Activated CD4-positive, alpha-beta T cell treated with anti-CD3 and anti-CD28 coated beads, Interleukin-2, amount 50 U/mL, for 1 hour (primary cell): ENCODE measurements around the gene SESN3.
"Not testable (repeated sequence)": the region's sequence is repeated elsewhere in the genome, so short reads cannot be mapped to it uniquely, and the experiment has no call there.

Source experiments
- DNase-seq: peaks from one replicate; pipeline ENCODE4 v3.0.0-alpha.2; 2020

SESN3 gene

DNA sequence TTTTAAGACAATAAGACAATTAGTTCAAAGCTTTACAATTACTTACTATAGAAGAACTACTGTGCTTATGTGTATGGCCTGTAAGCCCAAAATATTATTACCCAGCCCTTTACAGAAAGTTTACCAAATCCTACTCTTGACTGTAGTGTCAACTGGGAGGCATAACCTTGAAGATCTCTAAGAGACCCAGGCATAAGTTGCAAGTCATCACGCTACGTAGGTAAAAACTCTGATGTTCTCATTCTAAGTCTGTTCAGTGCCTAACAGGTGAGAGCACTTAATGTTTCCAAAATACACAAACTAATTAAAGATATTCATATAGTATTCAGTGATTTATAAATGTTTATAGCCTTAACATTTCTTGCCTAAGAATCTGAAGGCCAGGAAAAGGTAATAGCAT lies 12.9 kb downstream of the SESN3 start:
- DNase-seq = no peak

DNA sequence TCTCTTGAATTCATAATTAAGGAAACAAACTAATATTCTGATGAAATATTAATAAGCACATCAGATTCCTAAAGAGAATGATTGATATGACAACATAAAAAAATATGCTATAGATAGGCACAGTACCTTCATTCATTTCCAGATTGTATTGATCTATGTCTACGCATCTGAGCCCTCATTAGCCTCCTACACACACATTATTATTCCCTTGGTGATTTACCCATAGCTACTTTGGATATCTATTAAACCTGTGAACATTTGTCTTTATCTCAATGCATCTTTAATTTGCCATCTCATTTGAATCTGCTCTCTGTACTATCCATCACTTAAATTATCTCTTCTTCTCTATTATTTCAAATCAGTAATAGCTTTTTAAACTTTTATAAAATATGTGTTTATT lies 18.4 kb downstream of the SESN3 start:
- DNase-seq = no peak

DNA sequence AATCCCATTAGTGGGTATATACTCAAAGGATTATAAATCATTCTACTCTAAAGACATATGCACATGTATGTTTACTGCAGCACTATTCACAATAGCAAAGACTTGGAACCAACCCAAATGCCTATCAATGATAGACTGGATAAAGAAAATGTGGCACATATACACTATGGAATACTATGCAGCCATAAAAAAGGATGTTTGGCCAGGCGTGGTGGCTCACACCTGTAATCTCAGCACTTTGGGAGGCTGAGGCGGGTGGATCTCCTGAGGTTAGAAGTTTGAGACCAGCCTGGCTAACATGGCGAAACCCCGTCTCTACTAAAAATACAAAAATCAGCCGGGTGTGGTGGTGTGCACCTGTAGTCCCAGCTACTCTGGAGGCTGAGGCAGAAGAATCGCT lies 21.5 kb downstream of the SESN3 start:
- not testable (repeated sequence) for DNase-seq

DNA sequence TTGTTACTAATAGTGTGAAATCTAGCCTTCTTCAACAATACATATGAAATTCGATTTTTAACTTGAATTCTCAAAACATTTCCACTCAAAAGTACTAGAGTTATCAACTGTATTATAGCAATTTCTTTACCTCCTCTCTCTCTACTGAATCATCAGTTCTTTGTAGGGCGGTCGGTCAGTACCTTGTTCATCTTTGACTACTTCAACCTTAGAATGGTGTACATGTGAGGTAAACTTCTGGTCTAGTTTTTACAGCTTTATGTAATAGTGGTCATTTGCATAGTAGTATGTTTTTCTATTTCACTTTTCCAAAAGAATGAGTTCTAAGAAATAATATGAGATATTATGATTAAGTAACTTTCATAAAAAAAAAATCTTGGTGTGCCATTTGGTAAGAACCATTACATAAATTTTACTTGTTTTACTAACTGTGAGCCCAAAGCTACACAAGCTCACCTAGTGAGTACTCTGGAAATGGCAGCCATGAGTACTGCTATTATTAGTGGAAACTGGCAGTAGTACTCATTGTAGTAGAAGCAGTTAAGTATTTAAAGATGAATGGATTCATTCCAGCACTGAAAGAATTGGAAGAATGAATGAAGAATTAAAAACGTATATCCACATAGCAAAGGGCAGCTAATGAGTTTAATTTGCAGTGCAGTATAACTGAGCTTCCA lies 30.1 kb downstream of the SESN3 start:
- DNase-seq = no peak

DNA sequence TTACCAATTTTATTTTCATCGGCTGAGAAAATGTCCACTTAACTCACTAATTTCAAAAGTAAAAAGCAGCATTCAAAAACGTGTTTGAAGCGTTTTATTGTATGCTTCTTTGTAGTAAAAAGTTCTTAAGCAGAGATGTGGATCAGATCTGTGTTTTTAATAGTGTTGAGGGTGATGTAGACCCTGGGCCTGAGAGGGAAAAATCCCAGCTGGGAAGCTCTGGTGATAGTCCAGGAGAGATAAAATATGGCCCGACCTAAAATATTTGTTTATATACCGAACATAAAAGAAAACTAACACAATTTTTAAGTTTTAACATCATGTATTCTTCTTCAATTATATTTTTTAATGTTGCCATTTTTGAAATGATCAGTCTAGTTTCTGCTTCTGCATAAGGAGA lies 35.2 kb downstream of the SESN3 start:
- DNase-seq = no peak

DNA sequence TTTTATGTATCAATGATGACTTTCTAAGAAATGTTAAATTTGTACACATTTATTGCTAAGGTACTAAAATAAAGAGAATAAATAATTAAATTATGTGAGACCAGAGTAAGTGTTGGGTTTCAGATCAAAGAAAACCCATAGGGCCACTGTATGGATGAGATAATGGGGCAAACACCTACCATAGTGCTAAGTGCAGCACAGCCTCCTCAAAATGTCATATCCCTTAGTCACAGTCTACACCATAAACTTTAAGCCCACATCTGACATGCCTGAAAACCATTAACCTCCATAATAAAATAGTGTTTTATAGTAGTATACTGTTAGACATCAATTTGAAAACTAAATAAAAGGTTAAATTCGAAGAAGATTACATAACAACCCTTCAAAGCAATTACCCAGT lies 37.5 kb downstream of the SESN3 start:
- no peak for DNase-seq

DNA sequence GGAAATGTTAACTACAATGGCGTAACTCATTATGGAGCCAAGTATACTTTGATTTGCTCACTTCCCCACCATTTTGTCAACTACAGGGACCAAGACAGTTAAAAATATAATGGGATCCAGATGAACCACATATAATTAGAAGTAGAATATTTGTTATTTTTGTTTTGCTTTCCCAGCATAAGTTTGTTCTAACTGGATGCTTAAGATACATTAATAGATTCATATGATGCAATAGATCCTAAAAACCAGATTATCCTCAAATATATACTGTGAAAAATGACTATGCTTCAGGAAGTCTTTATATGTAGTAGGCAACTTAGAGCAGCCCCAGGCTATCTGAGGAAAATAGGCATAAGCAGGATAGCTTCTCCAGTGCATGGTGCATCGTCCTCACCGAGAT lies 38.3 kb downstream of the SESN3 start:
- no peak for DNase-seq

DNA sequence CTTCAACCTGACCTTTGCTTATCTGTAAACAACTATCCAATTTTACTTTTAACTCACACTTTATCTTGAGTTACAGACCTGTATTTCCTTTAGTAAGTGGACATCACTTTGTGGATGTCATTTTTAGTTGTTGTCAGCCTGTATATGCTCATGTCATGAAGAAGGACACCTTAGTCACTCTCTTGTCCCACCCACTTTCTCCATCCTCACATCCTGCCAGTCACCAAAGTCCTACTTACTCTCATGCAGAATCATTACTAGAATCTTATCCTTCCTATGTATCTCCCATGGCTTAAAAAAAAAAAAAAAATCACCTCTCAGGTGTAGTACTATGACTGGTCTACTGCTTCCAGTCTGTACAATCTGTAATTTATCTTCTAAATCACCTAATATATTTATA lies 43.3 kb downstream of the SESN3 start:
- DNase-seq = no peak

DNA sequence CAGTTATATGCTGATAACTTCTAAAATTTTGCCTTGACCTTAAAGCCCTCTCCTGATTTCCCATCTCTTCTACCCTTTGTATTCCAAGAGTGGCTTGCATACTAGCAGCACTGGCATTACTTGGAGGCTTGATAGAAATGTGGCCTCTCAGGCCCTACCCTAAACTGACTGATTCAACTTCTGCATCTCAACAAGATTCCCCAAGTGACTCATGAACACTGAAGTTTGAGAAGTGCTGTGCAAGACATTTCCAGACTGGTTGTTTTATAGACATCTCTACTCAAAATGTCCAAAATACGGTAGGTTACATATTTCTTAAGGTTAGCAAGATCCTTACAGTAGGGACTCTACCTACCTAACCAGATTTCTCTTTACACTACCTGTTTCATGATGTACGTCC lies 48.6 kb downstream of the SESN3 start:
- DNase-seq = no peak

DNA sequence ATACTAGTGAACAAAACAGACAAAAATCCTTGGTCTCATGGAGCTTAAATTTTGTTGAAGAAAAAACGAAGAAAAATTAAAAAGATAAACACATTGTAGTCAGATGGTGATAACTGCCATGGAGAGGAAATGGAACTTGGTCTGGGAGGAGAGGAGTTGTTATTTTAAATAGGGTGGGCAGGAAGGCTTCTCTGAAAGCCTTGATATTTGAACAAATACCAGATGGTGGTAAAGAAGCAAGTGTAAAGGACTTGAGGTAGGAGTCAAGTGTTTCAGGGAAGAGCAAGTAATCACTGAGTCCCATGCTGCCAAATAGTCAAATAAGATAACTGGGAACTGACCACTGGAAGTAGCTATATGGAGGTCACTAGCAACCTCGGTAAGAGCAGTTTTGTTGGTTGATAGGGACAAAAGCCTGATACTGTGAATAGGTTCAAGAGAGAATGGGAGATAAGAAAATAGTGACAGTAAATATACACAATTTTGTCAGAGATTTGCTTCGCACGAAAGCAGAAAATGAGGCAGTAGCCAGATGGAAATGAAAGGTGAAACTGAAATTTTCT lies 55.1 kb downstream of the SESN3 start:
- DNase-seq = no peak

DNA sequence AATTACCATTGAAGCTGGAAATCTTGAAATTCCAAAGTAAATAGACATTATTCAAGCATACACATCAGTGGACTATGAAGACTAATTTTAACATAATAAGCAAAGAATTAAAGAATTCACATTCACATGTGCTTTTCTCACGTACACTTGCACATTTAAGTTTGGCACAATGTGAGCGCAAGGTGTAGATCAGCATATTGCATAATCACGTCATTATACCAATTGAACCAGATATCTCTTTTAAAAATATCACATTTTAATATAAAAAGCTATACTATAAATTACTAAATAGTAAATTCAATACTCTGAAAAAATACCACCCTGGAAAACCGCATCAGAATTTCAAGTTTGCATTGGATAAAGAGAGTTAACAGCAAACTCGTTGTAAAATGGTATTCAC lies 60.7 kb downstream of the SESN3 start:
- no peak for DNase-seq

DNA sequence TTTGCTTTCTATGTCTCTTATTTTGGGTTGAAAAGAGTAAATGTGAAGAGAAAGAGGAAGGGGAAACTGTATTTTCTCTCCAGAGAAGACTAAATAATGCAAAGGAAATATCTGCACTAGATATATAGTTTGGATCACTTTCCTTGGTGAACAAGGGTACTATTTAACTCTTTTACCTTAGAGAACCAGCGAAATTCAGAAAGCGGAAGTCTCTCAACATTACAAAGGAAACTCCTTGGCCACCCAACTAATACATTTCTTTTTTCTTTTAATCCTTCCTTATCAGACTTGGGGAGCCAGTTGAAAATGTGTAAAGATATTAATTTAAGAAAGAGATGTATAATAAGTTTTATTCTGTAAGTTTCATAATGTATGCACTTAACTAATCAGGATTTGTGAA lies 64.2 kb downstream of the SESN3 start:
- DNase-seq = no peak

DNA sequence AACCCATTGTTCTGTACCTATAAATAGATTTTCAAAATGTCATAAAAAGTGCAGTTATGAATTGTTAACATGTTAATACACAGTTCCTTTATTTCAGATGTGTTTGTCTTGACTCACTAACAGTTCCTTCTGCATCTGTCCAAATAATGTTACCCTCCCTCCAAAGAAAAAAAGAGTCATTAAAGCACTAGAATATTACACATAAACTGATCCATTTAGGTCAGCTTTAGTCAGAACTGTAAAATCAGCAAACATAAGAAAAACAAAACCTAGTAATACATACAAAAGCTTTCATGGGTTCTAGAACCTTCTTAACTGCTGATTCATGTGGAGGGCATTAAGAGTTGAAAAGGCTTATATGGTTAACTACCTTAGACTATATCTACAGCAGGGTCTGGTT lies 65.4 kb downstream of the SESN3 start:
- DNase-seq = no peak

DNA sequence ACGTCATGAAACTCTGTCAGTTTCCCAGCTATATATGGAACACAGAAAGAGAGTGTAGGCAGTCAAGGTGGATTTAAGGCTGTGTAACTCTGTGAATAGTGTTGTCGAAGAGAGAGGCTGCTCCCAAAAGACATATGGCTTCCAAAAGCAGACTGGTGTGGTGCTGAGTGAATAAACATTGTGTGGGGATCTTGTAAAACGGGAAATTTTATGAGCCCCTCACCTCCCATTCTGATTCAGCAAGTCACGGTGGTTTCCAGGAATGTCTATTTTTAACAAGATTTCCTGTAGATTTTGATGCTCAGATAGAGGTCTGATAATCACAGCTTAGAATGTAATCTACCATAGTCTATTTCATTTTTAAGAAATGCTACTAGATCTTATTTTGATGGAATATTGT lies 67.9 kb downstream of the SESN3 start:
- DNase-seq = no peak

DNA sequence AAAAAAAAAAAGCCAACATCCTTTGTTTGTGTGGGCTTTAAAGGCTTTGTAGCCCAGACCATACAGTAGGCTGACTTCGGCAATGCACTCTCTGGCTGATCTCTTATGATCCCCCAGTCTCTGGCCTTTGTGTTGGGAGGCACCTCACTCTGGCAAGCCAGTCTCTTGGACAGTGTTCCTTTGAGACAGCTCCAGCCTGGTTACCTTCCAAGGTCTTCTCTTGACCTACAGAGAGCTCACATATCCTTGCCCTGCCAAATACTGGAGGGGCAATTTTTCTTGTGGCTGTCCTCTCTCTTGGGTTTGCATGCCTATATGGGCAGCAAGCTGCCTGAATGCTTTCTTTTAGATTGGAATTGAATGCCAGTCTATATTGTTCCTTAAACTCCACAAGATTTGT lies 69.8 kb downstream of the SESN3 start:
- no peak for DNase-seq

DNA sequence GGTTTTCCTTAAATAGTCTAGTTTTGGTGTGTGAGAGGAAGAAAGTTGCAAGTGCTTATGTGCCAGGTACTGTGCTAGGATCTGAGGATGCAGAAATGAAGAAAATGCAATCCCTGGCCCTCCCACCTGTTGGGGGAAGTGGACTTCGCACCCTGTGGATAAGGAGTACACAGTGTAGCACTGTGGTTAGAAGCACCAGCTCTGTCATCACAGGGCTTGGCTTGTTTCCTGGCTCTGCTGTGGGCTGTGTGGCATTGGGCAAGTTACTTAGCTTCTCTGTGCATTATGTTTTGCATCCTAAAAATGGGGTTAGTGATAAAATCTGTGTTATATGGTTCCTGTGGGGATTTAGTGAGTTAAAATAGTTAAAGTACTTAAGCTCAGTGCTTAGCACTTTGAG lies 73.2 kb downstream of the SESN3 start:
- DNase-seq = no peak

DNA sequence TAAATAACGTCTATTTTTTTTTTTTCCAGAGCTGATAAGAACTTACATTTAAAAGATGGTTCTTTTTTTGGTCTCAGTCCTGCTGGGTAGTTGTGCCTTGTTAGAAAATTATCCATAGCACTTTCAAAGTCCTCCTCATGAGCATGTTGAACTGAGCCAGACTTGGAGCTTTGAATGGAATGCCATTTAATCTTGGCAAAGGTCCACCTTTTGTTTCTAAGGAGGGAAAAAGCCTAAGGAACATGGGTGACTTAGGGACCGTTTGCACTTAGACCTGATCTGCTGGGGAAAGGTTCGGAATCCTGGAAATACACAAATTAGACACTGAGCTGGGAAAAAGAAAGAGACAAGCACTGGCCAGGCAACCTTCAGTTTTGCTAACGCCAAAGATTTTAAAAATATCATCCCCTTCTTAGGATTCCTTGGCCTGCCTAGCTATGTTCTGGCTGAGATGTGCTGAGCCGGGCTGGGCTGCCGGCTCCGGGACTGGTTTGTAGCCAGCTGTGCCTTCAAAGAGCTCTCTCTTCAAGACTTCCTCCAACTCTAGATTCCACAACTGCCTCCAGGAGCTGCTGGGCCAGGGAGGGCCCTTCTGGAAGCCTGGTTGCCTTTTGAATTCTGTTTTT lies 74.0 kb downstream of the SESN3 start:
- DNase-seq = no peak

DNA sequence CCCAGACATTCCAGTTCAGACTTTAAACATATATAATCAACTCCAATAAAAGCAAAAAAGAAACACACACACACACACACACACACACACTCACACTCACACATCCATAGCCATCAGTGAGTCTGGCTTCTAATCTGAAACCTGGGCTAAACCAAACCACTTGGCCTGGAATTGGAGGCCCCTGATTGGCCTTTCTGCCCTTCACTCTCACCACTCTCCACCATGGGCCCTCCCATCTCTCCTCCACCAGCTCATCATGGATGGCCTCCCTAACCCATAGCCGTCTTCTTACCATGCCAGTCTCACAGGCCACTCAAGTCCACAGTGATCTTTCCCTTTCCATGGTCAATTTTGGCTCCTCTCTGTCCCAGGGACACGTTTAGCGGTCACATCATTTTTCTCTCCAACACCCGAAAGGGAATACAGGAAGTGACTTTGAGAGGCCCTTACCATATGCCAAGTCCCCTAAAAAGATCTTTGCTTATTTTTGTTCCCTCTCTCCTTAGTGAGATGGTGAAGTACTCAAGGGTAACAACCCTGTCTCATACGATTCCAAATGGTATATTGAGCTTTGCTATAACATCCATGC lies 74.8 kb downstream of the SESN3 start:
- DNase-seq = no peak

DNA sequence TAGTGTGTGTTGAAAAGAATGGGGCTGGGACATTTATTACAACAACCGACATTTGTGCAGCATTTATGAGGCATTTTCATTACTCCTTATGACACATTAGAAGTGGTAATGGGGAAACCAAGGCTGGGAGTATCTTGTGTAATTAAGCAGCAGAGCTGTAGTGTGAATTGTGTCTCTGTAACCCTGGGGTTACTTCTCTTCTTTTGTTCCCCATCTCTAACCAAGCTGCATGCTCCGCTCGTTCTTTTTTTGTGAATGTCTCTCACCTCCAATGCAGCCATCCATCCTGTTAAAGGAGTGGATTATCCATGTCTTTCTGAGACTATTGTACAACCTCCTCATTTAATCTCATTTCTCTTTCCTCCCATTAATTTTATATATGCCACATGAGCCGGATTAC lies 75.6 kb downstream of the SESN3 start:
- DNase-seq = no peak

DNA sequence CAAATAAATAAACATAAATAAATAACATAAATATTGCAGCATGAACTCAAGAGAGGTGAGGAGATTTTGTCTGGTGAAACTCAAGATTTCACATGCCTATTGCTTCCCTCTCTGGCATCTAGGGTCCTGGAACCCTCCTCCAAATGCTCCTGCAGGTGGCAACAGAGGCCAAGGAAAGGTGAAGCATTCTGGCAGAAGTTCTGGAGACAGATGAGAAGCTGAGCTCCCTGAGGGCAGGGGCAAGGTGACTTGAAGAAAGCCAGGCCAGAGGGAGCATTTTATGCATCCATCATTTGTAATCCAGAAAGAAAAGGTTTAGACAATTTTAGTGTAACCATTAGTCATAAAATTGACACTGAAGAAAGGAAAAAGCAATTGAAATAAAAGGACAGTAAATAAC lies 76.5 kb downstream of the SESN3 start:
- peak; percentile 62 for DNase-seq

DNA sequence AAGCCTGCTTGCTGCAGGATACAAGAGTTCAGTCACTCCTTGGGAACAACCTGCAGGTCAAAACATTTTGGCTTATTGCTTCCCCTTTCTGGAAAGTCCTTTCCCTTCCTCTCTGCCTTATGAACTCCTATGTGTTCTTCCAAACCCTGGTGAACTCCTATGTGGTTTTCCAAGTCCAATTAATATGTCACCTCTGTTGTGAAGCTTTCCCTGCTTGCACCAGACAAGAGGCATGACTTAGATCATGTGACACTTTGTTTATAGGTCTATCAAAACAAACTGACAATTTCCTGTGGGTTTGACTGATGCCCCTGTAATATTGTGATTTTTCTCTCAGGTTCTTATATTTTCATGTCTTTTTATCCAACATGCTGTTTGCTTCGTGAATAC lies 77.2 kb downstream of the SESN3 start:
- no peak for DNase-seq

DNA sequence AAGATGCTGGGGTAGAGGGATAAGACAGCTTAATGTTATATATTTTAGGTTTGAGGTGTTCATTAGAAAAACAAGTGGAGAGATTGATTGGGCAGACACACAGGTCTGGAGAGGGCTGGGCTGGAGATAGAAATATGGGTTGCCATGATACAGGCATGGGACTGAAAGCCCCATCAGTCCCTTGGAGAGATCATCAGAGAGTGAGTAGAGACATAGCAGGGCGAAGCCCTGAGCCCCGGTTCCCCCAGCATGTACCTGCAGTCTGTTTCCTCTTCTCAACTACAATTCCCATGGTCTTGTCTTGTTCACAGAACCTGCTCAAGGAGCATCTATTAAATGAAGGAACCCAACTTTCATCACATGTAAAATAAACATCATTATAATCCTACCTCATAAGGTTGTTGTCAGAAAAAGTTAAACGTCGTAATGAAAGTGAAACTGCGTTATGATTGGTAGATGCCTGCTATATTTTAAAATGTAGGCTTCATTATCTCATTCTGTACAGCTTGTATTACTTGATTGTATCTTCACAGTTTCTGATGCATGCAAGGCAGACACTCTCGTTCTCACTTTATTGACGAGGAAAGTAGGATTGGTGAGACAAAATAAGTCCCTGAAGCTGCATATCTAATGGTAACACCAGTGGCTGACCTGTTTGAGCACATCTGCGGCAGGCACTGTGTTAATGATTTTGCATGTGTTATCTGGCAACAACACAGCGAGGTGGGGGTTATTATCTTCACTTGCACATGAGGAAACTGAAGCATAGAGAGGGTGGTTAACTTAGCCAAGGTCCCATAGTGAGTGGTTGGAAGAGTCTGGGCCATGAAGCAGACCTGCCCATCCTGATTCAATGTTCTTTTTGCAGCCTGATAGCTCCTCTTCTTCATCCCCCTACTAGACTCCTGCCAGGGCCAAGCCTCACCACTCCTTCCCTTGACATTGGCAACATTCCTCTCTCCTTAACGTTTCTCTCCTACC lies 77.8 kb downstream of the SESN3 start:
- DNase-seq = peak; percentile 9

DNA sequence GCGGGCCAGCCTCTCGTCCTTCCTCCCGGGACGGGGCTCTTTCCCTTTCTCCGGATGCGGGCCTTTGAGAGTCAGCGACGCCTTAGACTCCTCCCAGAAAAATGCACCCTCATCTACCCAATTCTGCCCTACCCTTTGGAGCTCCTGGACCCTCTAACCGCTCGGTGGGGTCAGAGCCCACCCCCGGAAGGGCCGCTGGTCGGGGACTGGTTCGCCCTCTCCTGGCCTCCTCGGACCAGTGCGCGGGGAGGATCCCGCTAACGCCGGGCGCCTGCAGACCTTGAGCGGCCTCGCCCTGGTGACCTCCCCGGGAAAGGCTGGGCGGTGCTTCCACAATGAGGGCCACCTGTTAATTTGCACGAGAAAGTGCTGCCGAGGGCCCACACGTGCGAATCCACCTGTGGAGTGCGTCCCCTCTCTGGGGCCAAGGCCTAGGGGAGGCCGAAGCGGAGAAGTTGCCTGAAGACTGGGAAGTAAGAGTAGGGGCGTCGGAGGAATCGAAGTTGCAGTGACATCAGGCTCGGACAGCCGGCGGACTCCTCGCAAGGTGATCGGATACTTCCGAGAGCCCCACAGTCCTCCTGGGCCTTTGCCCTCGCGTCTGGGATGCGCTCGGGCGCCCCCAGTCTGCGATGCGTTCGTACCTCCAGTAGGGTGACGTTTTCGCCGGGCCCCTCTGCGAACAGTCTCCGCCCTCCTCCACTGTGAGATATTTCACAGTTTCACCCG lies 79.9 kb downstream of the SESN3 start:
- peak; percentile 89 for DNase-seq
